Activated CD8-positive, alpha-beta T cell treated with anti-CD3 and anti-CD28 coated beads for 36 hours (primary cell): ENCODE results near the gene NAA40. TPM values are rescaled to one million over a fixed set of nuclear protein-coding genes. Genes with fewer than 3 reads are reported as not detected.
"Not testable (repeated sequence)": the region's sequence is repeated elsewhere in the genome, so short reads cannot be mapped to it uniquely, and the experiment has no call there.

Experiments used
- ATAC-seq: fragments of 200-7000 bp; cut with Tn5 transposase; one replicate; pipeline ENCODE4 v1.10.0; 2021; ENCODE audit warnings: mild to moderate bottlenecking, moderate library complexity
- CTCF ChIA-PET: fragments of 350-600 bp; sonication (Branson Sonifier 250); formaldehyde crosslinking; loops from one replicate; lab custom pipeline; 2021; ENCODE audit warnings: antibody characterized with exemption; lab: Charles Lee
- POLR2A ChIA-PET: fragments of 350-600 bp; sonication (Branson Sonifier 250); formaldehyde crosslinking; loops from one replicate; lab custom pipeline; 2021; ENCODE audit warnings: antibody characterized with exemption; lab: Charles Lee
- DNase-seq: peaks from one replicate; pipeline ENCODE4 v3.0.0-alpha.2; 2020
- H3K27ac Mint-ChIP-seq: one replicate; pipeline ENCODE4 v1.8.0; 2021; ENCODE audit warnings: mild to moderate bottlenecking, mixed read lengths
- H3K27me3 Mint-ChIP-seq: one replicate; pipeline ENCODE4 v1.8.0; 2021; ENCODE audit warnings: mixed read lengths
- H3K36me3 Mint-ChIP-seq: one replicate; pipeline ENCODE4 v1.8.0; 2021; ENCODE audit warnings: low read depth, mixed read lengths
- H3K4me1 Mint-ChIP-seq: one replicate; pipeline ENCODE4 v1.8.0; 2021; ENCODE audit warnings: low read depth, mixed read lengths
- H3K4me3 Mint-ChIP-seq: one replicate; pipeline ENCODE4 v1.8.0; 2021; ENCODE audit warnings: mild to moderate bottlenecking, moderate library complexity, mixed read lengths
- H3K9me3 Mint-ChIP-seq: one replicate; pipeline ENCODE4 v1.8.0; 2021; ENCODE audit warnings: mixed read lengths
- intact Hi-C: fragments of 100-400 bp; cut with micrococcal nuclease; formaldehyde crosslinking; loops from one replicate; pipeline ENCODE4 v1.10.0; 2022
- total RNA-seq, 2 experiments: library from RNA; stranded (reverse); gene quantifications; one replicate each; pipeline ENCODE4 v1.2.3, GENCODE V29; 2021
- TF ChIP-seq, protein P1 (sequence below): fragments of 200-600 bp; IDR thresholded peaks from one replicate; pipeline ENCODE4 v1.8.0; 2022; ENCODE audit warnings: antibody characterized with exemption, mild to moderate bottlenecking

Gene NAA40
- total RNA-seq, 2 experiments from 2014 or later: 18.5 to 20.5 TPM

DNA sequence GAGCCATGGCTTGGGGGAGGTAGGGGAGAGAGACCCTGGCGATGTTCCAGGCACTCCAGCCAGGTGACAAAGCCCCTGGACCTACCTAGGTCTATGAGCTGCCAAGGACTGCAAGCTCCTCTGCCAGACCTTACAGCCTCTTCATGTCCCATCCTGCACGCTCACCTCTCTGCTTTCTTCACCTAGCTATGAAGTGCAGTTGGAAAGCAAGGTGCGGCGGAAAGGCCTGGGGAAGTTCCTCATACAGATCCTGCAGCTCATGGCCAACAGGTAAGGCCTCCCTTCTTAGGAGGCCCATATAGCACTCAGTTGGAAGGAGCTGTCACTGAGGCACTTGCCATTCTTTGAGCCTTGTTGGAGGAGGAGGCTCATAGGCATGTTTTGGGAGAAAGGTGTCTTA lies 13.8 kb downstream of the NAA40 start:
- H3K4me3 Mint-ChIP-seq: peak overlapping the region; percentile 0
- intact Hi-C loops: no loop called here
- TF ChIP-seq, protein P1, sequence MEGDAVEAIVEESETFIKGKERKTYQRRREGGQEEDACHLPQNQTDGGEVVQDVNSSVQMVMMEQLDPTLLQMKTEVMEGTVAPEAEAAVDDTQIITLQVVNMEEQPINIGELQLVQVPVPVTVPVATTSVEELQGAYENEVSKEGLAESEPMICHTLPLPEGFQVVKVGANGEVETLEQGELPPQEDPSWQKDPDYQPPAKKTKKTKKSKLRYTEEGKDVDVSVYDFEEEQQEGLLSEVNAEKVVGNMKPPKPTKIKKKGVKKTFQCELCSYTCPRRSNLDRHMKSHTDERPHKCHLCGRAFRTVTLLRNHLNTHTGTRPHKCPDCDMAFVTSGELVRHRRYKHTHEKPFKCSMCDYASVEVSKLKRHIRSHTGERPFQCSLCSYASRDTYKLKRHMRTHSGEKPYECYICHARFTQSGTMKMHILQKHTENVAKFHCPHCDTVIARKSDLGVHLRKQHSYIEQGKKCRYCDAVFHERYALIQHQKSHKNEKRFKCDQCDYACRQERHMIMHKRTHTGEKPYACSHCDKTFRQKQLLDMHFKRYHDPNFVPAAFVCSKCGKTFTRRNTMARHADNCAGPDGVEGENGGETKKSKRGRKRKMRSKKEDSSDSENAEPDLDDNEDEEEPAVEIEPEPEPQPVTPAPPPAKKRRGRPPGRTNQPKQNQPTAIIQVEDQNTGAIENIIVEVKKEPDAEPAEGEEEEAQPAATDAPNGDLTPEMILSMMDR: no peak
- DNase-seq (no peak), ATAC-seq (no peak)
- peaks cover 28% of the 10 kb centered on the region for H3K4me1 Mint-ChIP-seq
- ChIA-PET CTCF (interaction anchor here (0.7 to 1.8 kb wide), 5 partner anchors 9 to 214 kb away, joined by 3 to 6 read pairs (median 4); partner anchors contain the start of gene ZFTA), POLR2A (interaction anchor here (1.2 to 1.8 kb wide), 3 partner anchors 9 to 33 kb away, joined by 3 to 13 read pairs (median 4); partner anchors contain the start of gene OTUB1)
- no peaks in the 10 kb centered on the region for H3K27me3 Mint-ChIP-seq
- H3K27ac Mint-ChIP-seq: peak overlapping the region; percentile 85
- H3K9me3 Mint-ChIP-seq: no peaks in the 10 kb centered on the region
- peaks cover 21% of the 10 kb centered on the region for H3K36me3 Mint-ChIP-seq

DNA sequence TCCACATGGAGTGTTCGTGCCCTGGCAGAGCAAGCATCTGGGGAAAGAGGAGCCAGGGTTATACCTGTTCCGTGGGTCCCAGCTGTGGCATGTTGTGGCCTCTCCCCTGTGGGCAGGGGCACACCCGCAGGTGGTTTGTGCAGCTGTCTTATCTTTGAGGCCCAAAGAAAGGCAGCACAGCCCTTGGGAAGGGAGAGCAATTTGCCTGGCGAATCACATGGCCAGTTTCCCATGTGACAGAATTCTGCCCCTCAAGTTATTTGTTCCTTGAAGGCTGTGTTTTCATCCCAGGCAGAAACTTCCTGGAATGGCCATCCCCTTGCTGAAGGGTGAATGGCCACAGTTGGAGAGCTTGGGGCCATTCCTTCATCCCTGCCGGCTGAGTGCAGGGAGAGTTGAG lies 19.2 kb downstream of the NAA40 start:
- TF ChIP-seq, protein P1: no peak
- POLR2A ChIA-PET: interaction anchor here (0.5 kb wide), 1 partner anchor 36 kb away, joined by 3 read pairs; no protein-coding TSS in a partner anchor
- Mint-ChIP-seq H3K27ac (no peak overlapping the region), H3K4me3 (no peak overlapping the region), H3K36me3 (peaks cover 12% of the 10 kb centered on the region), H3K4me1 (peaks cover 21% of the 10 kb centered on the region), H3K27me3 (no peaks in the 10 kb centered on the region), H3K9me3 (no peaks in the 10 kb centered on the region)
- ATAC-seq (no peak), DNase-seq (no peak)
- CTCF ChIA-PET: interaction anchor here (1.1 to 2.3 kb wide), 5 partner anchors 12 to 121 kb away, joined by 3 to 10 read pairs (median 3); no protein-coding TSS in a partner anchor
- intact Hi-C loops: no loop called here

DNA sequence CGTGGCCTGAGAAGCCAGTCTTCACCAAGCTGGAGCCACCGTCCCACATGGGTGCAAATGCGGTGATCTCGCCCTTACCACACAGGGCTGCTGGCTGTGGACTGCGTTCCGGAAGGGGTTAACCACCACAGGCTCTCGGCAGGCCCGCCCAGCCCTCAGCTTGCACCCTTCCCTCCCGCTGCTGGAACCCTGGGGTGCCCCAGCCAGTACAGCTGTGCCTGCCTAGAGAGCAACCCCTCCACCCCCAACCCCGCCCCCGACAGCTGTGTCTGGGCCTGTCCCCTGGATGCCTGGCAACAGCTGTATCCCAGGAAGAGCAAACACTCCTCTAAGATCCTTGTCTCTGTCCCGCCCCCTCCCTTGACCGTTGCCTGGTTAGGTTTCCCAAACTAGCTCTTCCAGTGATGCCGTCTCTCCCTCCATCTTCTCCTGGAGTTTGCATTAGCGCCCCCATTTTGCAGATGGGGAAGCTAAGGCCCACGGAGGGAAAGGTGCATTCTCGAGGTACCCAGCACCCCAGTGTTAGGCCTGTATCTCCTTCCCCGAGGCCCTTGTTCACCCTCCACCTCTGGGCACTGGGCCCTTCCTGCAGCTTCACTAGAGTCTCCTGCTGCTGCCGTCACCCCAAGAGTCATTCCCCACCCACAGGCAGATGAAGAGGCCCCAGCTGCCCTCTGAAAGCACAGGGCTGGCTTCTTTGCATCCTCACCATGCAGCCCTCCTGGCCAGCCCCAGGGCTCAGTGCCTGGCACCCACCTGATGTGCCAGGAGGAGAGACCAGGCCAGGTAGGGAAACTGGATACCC lies 23.0 kb downstream of the NAA40 start:
- Mint-ChIP-seq H3K36me3 (no peaks in the 10 kb centered on the region), H3K4me1 (peaks cover 14% of the 10 kb centered on the region), H3K27me3 (no peaks in the 10 kb centered on the region), H3K27ac (no peak overlapping the region), H3K9me3 (no peaks in the 10 kb centered on the region), H3K4me3 (no peak overlapping the region)
- peak; percentile 64 for ATAC-seq
- ChIA-PET CTCF (interaction anchor here (0.9 to 3.6 kb wide), 5 partner anchors 9 to 186 kb away, joined by 3 to 19 read pairs (median 4); no protein-coding TSS in a partner anchor), POLR2A (interaction anchor here (0.8 to 1.9 kb wide), 3 partner anchors 10 to 38 kb away, joined by 3 to 13 read pairs (median 4); no protein-coding TSS in a partner anchor)
- intact Hi-C loops: no loop called here
- DNase-seq: peak; percentile 35
- TF ChIP-seq, protein P1: no peak

DNA sequence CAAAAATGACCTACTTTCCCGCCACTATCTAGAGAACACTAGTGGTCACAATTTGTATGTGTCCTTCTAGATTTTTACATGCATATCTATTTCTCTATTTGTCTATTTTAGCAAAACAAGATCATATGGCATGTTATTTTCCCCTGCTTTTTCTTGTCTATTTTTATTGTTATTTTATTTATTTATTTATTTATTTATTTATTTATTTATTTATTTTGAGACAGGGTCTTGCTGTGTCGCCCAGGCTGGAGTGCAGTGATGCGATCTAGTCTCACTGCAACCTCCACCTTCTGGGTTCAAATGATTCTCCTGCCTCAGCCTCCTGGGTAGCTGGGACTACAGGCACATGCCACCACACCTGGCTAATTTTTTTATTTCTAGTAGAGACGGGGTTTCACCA lies 25.1 kb downstream of the NAA40 start:
- not testable (repeated sequence) for DNase-seq, H3K9me3 Mint-ChIP-seq

DNA sequence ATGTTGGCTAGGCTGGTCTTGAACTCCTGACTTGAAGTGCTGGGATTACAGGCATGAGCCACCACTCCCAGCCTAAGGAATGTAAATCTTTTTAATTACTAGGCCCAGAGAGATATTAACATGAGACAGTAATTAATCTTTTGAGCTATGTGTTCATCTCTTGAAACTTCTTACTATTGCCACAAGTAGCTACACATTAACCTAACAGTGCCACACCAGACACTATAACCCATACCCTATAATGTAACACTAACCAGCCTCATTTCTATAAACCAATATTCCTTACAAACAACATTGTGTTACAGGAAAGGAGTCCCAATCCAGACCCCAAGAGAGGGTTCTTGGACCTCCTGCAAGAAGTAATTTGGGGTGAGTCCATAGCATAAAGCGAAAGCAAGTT lies 27.6 kb downstream of the NAA40 start:
- intact Hi-C loops: no loop called here
- Mint-ChIP-seq H3K27ac (no peak overlapping the region), H3K4me1 (peaks cover 8% of the 10 kb centered on the region), H3K27me3 (no peaks in the 10 kb centered on the region), H3K36me3 (no peaks in the 10 kb centered on the region), H3K4me3 (no peak overlapping the region), H3K9me3 (no peaks in the 10 kb centered on the region)
- DNase-seq: no peak
- ChIA-PET CTCF (interaction anchor here (1.2 kb wide), 2 partner anchors 21 to 34 kb away, joined by 3 read pairs; no protein-coding TSS in a partner anchor), POLR2A (no interaction called here)
- TF ChIP-seq, protein P1: no peak
- no peak for ATAC-seq

More for the DNA sequence above, 25.1 kb downstream of the NAA40 start:
- intact Hi-C loops, H3K4me3 Mint-ChIP-seq, H3K27ac Mint-ChIP-seq, H3K27me3 Mint-ChIP-seq, POLR2A ChIA-PET, H3K36me3 Mint-ChIP-seq, ATAC-seq: not testable (repeated sequence)
- H3K4me1 Mint-ChIP-seq: peaks cover 14% of the 10 kb centered on the region
- CTCF ChIA-PET: interaction anchor here (1.2 kb wide), 1 partner anchor 37 kb away, joined by 3 read pairs; no protein-coding TSS in a partner anchor
